ENCODE measurements around the gene APOBEC4.
A peak's percentile ranks its signal among the peaks of the same experiment; 100 is the strongest.

Gene APOBEC4

GRCh38 chr1:183694755-183695154 is 41.6 kb upstream of the APOBEC4 start:
- no peak for TF ChIP-seq CTCF (IDR thresholded peaks at IDR 0.05; ENCODE audit: low read depth, low read length)
- H3K4me3 ChIP-seq (replicated peaks in 1 of 2; ENCODE audit: low read depth in 2 of 2, low read length in 2 of 2): no peak overlapping the region

GRCh38 chr1:183694066-183694465 is 41.0 kb upstream of the APOBEC4 start:
- no peak for TF ChIP-seq CTCF (IDR thresholded peaks at IDR 0.05; ENCODE audit: low read depth, low read length)
- H3K4me3 ChIP-seq (replicated peaks in 1 of 2; ENCODE audit: low read depth in 2 of 2, low read length in 2 of 2): no peak overlapping the region
- peak in 1 of 2 donors; percentile 53 for DNase-seq (ENCODE audit: low read depth in 2 of 2)

More at GRCh38 chr1:183694755-183695154, 41.6 kb upstream of the APOBEC4 start:
- DNase-seq (ENCODE audit: low read depth in 2 of 2): no peak

GRCh38 chr1:183693521-183693920 is 40.4 kb upstream of the APOBEC4 start:
- H3K4me3 ChIP-seq (replicated peaks in 1 of 2; ENCODE audit: low read depth in 2 of 2, low read length in 2 of 2): no peak overlapping the region
- no peak for TF ChIP-seq CTCF (IDR thresholded peaks at IDR 0.05; ENCODE audit: low read depth, low read length)

GRCh38 chr1:183689762-183690204 is 36.7 kb upstream of the APOBEC4 start:
- H3K4me3 ChIP-seq (replicated peaks in 1 of 2; ENCODE audit: low read depth in 2 of 2, low read length in 2 of 2): no peak overlapping the region
- TF ChIP-seq CTCF (IDR thresholded peaks at IDR 0.05; ENCODE audit: low read depth, low read length): no peak
- DNase-seq (ENCODE audit: low read depth in 2 of 2): no peak

More at GRCh38 chr1:183693521-183693920, 40.4 kb upstream of the APOBEC4 start:
- DNase-seq (ENCODE audit: low read depth in 2 of 2): no peak

- no peak for DNase-seq (ENCODE audit: low read depth in 2 of 2)
- TF ChIP-seq CTCF (IDR thresholded peaks at IDR 0.05; ENCODE audit: low read depth, low read length): no peak
- H3K4me3 ChIP-seq (replicated peaks in 1 of 2; ENCODE audit: low read depth in 2 of 2, low read length in 2 of 2): no peak overlapping the region
Observed at GRCh38 chr1:183688341-183689060, 35.4 kb upstream of the APOBEC4 start.

- no peak for DNase-seq (ENCODE audit: low read depth in 2 of 2)
- no peak overlapping the region for H3K4me3 ChIP-seq (replicated peaks in 1 of 2; ENCODE audit: low read depth in 2 of 2, low read length in 2 of 2)
- TF ChIP-seq CTCF (IDR thresholded peaks at IDR 0.05; ENCODE audit: low read depth, low read length): no peak
Observed at GRCh38 chr1:183687546-183688304, 34.6 kb upstream of the APOBEC4 start.
